ENCODE measurements around the gene RAB35. TPM values are rescaled to one million over a fixed set of nuclear protein-coding genes. Genes with fewer than 3 reads are reported as not detected.

RAB35 gene
- total and polyA plus RNA-seq, 11 donors: 15.4 to 46.2 (median 26.4) TPM

DNA sequence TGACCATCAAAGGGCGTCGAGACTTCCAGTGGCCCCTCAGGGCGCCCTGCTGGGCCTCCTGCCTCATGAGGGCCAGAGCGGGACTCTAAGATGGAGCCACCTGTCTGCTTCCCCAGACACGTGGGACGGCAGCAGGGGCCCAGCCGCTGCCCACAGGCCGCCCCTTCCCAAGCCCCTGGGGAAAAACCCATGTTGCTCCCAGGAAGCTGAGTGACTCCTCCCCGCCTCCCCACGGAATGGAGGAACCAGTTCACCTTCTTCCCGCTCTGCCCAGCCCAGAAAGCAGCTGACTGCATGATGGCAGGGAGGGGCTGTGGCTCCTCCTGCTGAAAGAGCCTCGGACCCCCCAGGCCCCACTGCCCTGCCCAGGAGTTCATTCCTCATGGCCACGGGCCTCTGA is 14.9 kb downstream of the RAB35 start:
- peak overlapping the region in 7 of 12 donors; percentile 11 to 76 (median 45) for H3K27ac ChIP-seq
- H3K4me1 ChIP-seq: peaks cover 7 to 48% (median 29%) of the 10 kb centered on the region in 12 donors
- TF ChIP-seq POLR2A (IDR thresholded peaks at IDR 0.05) (no peak), CTCF (IDR thresholded peaks at IDR 0.05) (no peak)
- peak overlapping the region in 3 of 12 donors; percentile 3 to 17 (median 12) for H3K4me3 ChIP-seq
- no peak for ATAC-seq
- DNase-seq: peak in 1 of 5 donors; percentile 42
- WGBS, 4 donors: 67 to 80% (median 71%) methylated on average over 7 to 13 of the region's 13 CpGs
- intact Hi-C loops (cut with DNase I): no loop called here
- peaks cover 0 to 100% (median 46%) of the 10 kb centered on the region in 9 donors for H3K36me3 ChIP-seq
- no peaks in the 10 kb centered on the region for H3K27me3 ChIP-seq
- H3K9me3 ChIP-seq: no peaks in the 10 kb centered on the region

DNA sequence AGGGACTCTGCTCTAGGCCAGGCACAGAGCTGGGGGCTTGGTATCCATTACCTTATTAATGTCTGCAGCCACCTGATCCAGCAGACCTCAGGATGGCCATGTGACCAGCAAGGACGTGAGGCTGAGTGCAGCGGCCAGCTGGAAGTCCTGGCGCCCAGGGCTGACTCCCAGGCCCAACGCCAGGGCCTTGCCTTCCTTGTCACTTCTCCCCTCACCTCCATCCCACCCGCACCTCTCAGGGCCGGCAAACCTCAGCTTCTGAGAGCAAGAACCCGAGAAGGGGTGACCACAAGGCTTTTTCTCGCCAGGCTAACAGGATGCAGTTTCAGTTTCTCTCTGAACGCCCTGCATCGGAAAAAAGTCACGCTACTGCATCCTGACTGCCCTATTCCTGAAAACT is 15.4 kb downstream of the RAB35 start:
- Histone ChIP-seq H3K36me3 (peaks cover 0 to 100% (median 51%) of the 10 kb centered on the region in 9 donors), H3K9me3 (no peaks in the 10 kb centered on the region), H3K4me1 (peaks cover 7 to 48% (median 31%) of the 10 kb centered on the region in 12 donors), H3K27ac (peak overlapping the region in 9 of 12 donors; percentile 11 to 76 (median 54)), H3K4me3 (peak overlapping the region in 3 of 12 donors; percentile 3 to 17 (median 12)), H3K27me3 (no peaks in the 10 kb centered on the region)
- intact Hi-C loops (cut with DNase I): no loop called here
- DNase-seq (peak in 2 of 5 donors; percentile 60 to 61), ATAC-seq (peak; percentile 27 to 59 (median 40))
- TF ChIP-seq POLR2A (IDR thresholded peaks at IDR 0.05) (no peak), CTCF (IDR thresholded peaks at IDR 0.05) (no peak)
- WGBS, 4 donors: 32 to 46% (median 34%) methylated on average over 8 to 11 of the region's 11 CpGs

DNA sequence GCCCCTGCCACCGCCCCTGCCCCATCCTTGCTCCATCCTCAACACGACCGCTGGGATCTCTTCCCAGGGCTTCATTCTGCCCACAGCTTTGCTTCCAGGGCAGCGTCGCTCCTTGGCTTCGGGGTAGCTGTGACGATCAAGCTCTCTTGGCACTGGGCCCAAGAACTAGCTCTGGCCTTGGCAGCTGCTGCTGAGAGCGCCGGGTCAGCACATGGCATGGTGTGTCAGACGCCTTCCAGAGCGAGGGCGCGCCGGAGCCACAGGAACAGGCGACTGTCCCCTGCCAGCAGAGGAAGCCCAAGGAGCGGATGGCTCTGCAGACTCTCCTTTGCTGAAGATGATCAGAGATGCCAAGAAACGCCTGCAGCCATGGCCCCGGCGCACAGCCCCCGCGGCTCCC is 15.9 kb downstream of the RAB35 start:
- Histone ChIP-seq H3K4me3 (peak overlapping the region in 1 of 12 donors; percentile 12), H3K4me1 (peaks cover 7 to 48% (median 32%) of the 10 kb centered on the region in 12 donors)

GRCh38 chr12:120099738-120100137 is 16.8 kb downstream of the RAB35 start:
- Histone ChIP-seq H3K27ac (no peak overlapping the region), H3K36me3 (peaks cover 0 to 100% (median 58%) of the 10 kb centered on the region in 9 donors), H3K9me3 (no peaks in the 10 kb centered on the region), H3K4me1 (peaks cover 7 to 48% (median 32%) of the 10 kb centered on the region in 12 donors), H3K4me3 (no peak overlapping the region), H3K27me3 (no peaks in the 10 kb centered on the region)
- TF ChIP-seq CTCF (IDR thresholded peaks at IDR 0.05): no peak
- TF ChIP-seq POLR2A (IDR thresholded peaks at IDR 0.05): no peak
- ATAC-seq (no peak), DNase-seq (peak in 1 of 5 donors; percentile 40)
- WGBS, 4 donors: 91 to 97% (median 94%) methylated on average over 11 of the region's 11 CpGs
- intact Hi-C loops (cut with DNase I): no loop called here

More for the DNA sequence above, 15.9 kb downstream of the RAB35 start:
- DNase-seq: peak; percentile 70 to 90 (median 86)
- peak; percentile 70 to 83 (median 80) for ATAC-seq
- WGBS, 4 donors: 25 to 32% (median 27%) methylated on average over 7 to 21 of the region's 21 CpGs
- Histone ChIP-seq H3K27me3 (no peaks in the 10 kb centered on the region), H3K36me3 (peaks cover 0 to 100% (median 56%) of the 10 kb centered on the region in 9 donors), H3K9me3 (no peaks in the 10 kb centered on the region), H3K27ac (peak overlapping the region in 10 of 12 donors; percentile 11 to 76 (median 50))
- intact Hi-C loops (cut with DNase I): no loop called here
- TF ChIP-seq POLR2A (IDR thresholded peaks at IDR 0.05): no peak
- no peak for TF ChIP-seq CTCF (IDR thresholded peaks at IDR 0.05)
